HepG2 (cell line): Measurements from ENCODE around the gene XG. TPM values are rescaled to one million over a fixed set of nuclear protein-coding genes. Genes with fewer than 3 reads are reported as not detected.

Experiments used
- ATAC-seq: fragments of 200-7000 bp; cut with Tn5 transposase; 3 replicates; pipeline ENCODE4 v1.9.1; 2020; ENCODE audit warnings: mild to moderate bottlenecking, moderate library complexity
- BruUV-seq: library from RNA; stranded (reverse); fragments of 400-500 nt; replicated peaks from 2 replicates; lab custom pipeline; 2021; lab: Mats Ljungman, UMichigan
- CTCF ChIA-PET: fragments of 300-600 bp; formaldehyde crosslinking; extraction: SDS; loops from one replicate; lab custom pipeline; 2021; ENCODE audit warnings: low total read pairs, inconsistent platforms, low intra/inter-chr PET ratio; lab: Yijun Ruan, JAX
- POLR2A ChIA-PET: fragments of 350-600 bp; sonication (Branson Sonifier 250); formaldehyde crosslinking; loops from one replicate; lab custom pipeline; 2020; ENCODE audit warnings: antibody characterized with exemption, inconsistent platforms; lab: Yijun Ruan, JAX
- DNase-seq: peaks from one replicate; pipeline ENCODE4 v3.0.0-alpha.2; 2015; ENCODE audit warnings: low spot score
- FAIRE-seq: peaks from 3 replicates; lab custom pipeline; 2011; peaks lifted over from hg19 to GRCh38; lab: Jason Lieb, UNC
- H2AFZ ChIP-seq: one replicate; pipeline ENCODE4 v1.6.1; 2011; ENCODE audit warnings: low read length, inconsistent platforms
- H3K27ac ChIP-seq: fragments of 300-600 bp; 3 replicates; pipeline ENCODE4 v1.8.0; 2011; ENCODE audit warnings: mixed run types, mild to moderate bottlenecking, mixed read lengths, low read length, inconsistent platforms; ENCODE audit not compliant: insufficient read depth; ENCODE audit errors: extremely low read length
- H3K27me3 ChIP-seq, 2 experiments: fragments of 200-600 bp in 1 of 2; 2 replicates in 1 of 2; 3 replicates in 1 of 2; pipeline versions ENCODE4 v1.6.0 to v1.8.0; 2011; ENCODE audit warnings: low read length in 2 of 2, mild to moderate bottlenecking in 2 of 2, moderate library complexity in 2 of 2, inconsistent platforms in 1 of 2; ENCODE audit not compliant: insufficient read depth in 2 of 2, control insufficient read depth in 1 of 2
- H3K36me3 ChIP-seq, 2 experiments: fragments of 200-600 bp in 1 of 2; replicated peaks in 1 of 2; 2 replicates in 1 of 2; 3 replicates in 1 of 2; pipeline versions ENCODE4 v1.5.1 to v1.8.0; 2011; ENCODE audit warnings: low read length in 2 of 2, inconsistent platforms in 1 of 2; ENCODE audit not compliant: insufficient read depth in 2 of 2, control insufficient read depth in 1 of 2
- H3K4me1 ChIP-seq: 2 replicates; pipeline ENCODE4 v1.5.1; 2012; ENCODE audit warnings: low read length, inconsistent platforms; ENCODE audit not compliant: insufficient read depth
- H3K4me2 ChIP-seq: 2 replicates; pipeline ENCODE4 v1.6.0; 2011; ENCODE audit warnings: low read depth, low read length, inconsistent platforms
- H3K4me3 ChIP-seq, 3 experiments: fragments of 200-600 bp in 1 of 3; sonication (generic), shearing (Covaris generic) in 1 of 3; replicated peaks in 1 of 3; 2 replicates each; pipeline ENCODE4 v1.5.1; 2011 to 2016; ENCODE audit warnings: low read length in 3 of 3, inconsistent platforms in 2 of 3, low read depth in 2 of 3, mild to moderate bottlenecking in 2 of 3, control low read depth in 1 of 3, mixed read lengths in 1 of 3; ENCODE audit not compliant: insufficient read depth in 1 of 3
- H3K79me2 ChIP-seq: one replicate; pipeline ENCODE4 v1.6.1; 2011; ENCODE audit warnings: low read length, inconsistent platforms; ENCODE audit not compliant: insufficient read depth
- H3K9ac ChIP-seq: 2 replicates; pipeline ENCODE4 v1.6.0; 2011; ENCODE audit warnings: mild to moderate bottlenecking, low read depth, low read length, inconsistent platforms; ENCODE audit not compliant: insufficient read depth
- H3K9me3 ChIP-seq: 2 replicates; pipeline ENCODE4 v1.5.1; 2012; ENCODE audit warnings: mild to moderate bottlenecking, low read length
- H4K20me1 ChIP-seq: 2 replicates; pipeline ENCODE4 v1.6.0; 2011; ENCODE audit warnings: inconsistent platforms, mild to moderate bottlenecking, low read length, moderate library complexity; ENCODE audit not compliant: insufficient read depth
- E2F2 ChIP-seq: sonication (generic); formaldehyde crosslinking; IDR thresholded peaks from 2 replicates; pipeline ENCODE4 v1.4.0; 2020; ENCODE audit warnings: missing genetic modification reagents, borderline replicate concordance
- ETV6 ChIP-seq: sonication (generic); formaldehyde crosslinking; conservative IDR thresholded peaks from 2 replicates; pipeline ENCODE4 v1.4.0; 2020; ENCODE audit warnings: missing genetic modification reagents
- PCBP2 ChIP-seq: fragments of 200-400 bp; formaldehyde crosslinking; optimal IDR thresholded peaks from 2 replicates; pipeline ENCODE3; 2018; ENCODE audit warnings: low read length, low read depth; ENCODE audit not compliant: poor library complexity, severe bottlenecking
- ZFP36L1 ChIP-seq: sonication (generic); formaldehyde crosslinking; IDR thresholded peaks from 2 replicates; pipeline ENCODE4 v1.8.0; 2022; ENCODE audit warnings: mild to moderate bottlenecking, missing genetic modification reagents, moderate library complexity
- ZNF790 ChIP-seq: sonication (generic); formaldehyde crosslinking; IDR thresholded peaks from 2 replicates; pipeline ENCODE4 v1.8.0; 2022; ENCODE audit warnings: missing genetic modification reagents, mild to moderate bottlenecking, borderline replicate concordance
- ZNF878 ChIP-seq: sonication (generic); formaldehyde crosslinking; IDR thresholded peaks from 2 replicates; pipeline ENCODE4 v1.8.1; 2023; ENCODE audit warnings: mild to moderate bottlenecking, missing genetic modification reagents, moderate library complexity
- WGBS: methylation state at CpG from one replicate; pipeline ENCODE4 v1.1.6; 2017; ENCODE audit warnings: low lambda C conversion rate; 5-methylcytosine and 5-hydroxymethylcytosine counted together
- in situ Hi-C: cut with HindIII; loops from 2 replicates; pipeline ENCODE4 v1.10.0; 2017; ENCODE audit warnings: low pct_unique_long_range_greater_than_20kb; ENCODE audit not compliant: extremely low pct_ligation_motif_present
- intact Hi-C: fragments of 100-400 bp; cut with micrococcal nuclease; formaldehyde crosslinking; loops from one replicate; pipeline ENCODE4 v1.10.0; 2022; ENCODE audit not compliant: unreplicated experiment
- polyA plus RNA-seq, 8 experiments: library from polyadenylated mRNA; depleted of rRNA in 3 of 8; stranded (reverse) in 7 of 8; unstranded in 1 of 8; fragments of >200 nt; fragmentation: Illumina TruSeq in 4 of 8; extraction: Trizol in 4 of 8; gene quantifications; 2 replicates each; pipeline versions ENCODE4 v1.2.1 to v1.2.3, GENCODE V29; 2011 to 2016; ENCODE audit warnings: low read depth in 4 of 8, missing spikeins in 1 of 8, mixed read lengths in 1 of 8; ENCODE audit not compliant: insufficient read depth in 1 of 8
- total RNA-seq, 5 experiments: library from RNA; depleted of rRNA; stranded (reverse); fragments of >200 nt; fragmentation: Illumina TruSeq; extraction: Trizol; gene quantifications; 2 replicates each; pipeline ENCODE4 v1.2.3, GENCODE V29; 2016; ENCODE audit warnings: low read depth in 1 of 5
- TF ChIP-seq, protein P1 (sequence below): sonication (generic); formaldehyde crosslinking; IDR thresholded peaks from 2 replicates; pipeline ENCODE4 v1.4.0; 2020; ENCODE audit warnings: mild to moderate bottlenecking, missing genetic modification reagents
- TF ChIP-seq, protein P2 (sequence below): sonication (generic); formaldehyde crosslinking; IDR thresholded peaks from 2 replicates; pipeline ENCODE4 v1.8.1; 2023; ENCODE audit warnings: mild to moderate bottlenecking, missing genetic modification reagents

Gene XG
- total and polyA plus RNA-seq, 2 of the 13 experiments (the other 11 are each of a cell fraction or from before 2014, with no cell fraction given) = not detected

DNA sequence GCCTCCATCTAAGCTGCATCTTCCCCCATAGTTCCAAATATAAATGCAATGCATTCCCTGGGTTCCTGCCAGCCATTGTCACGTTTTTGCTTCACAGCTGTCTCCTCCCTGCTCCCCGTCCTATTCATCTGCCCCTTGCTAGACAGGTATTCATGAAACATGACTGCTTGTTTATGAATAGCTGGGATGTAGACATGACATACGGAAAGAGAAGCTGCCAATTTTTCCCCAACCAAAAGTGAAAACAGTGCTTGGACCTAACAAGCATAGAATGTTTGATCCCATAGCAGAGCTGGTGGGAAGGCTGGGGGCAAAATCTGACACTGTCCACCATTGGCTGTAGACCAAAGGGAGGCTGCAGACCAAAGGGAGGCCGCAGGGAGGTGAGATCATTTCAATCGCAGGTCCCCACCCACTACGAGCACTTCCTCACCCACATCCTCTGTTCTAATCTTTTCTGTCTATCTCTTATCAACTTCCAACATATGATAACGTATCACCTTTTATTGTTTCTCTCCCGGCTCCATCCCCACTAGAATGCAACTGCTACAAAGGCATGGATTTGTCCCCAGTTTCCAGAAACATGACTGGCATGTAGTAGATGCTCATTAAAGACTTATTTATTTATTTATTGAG lies 68.4 kb downstream of the XG start:
- 47% methylated on average over 7 of the region's 8 CpGs for WGBS
- no peak for FAIRE-seq

More for the DNA sequence above, 68.4 kb downstream of the XG start:
- H3K9me3 ChIP-seq = no peaks in the 10 kb centered on the region
- no peak for TF ChIP-seq ZFP36L1
- TF ChIP-seq, protein P1, sequence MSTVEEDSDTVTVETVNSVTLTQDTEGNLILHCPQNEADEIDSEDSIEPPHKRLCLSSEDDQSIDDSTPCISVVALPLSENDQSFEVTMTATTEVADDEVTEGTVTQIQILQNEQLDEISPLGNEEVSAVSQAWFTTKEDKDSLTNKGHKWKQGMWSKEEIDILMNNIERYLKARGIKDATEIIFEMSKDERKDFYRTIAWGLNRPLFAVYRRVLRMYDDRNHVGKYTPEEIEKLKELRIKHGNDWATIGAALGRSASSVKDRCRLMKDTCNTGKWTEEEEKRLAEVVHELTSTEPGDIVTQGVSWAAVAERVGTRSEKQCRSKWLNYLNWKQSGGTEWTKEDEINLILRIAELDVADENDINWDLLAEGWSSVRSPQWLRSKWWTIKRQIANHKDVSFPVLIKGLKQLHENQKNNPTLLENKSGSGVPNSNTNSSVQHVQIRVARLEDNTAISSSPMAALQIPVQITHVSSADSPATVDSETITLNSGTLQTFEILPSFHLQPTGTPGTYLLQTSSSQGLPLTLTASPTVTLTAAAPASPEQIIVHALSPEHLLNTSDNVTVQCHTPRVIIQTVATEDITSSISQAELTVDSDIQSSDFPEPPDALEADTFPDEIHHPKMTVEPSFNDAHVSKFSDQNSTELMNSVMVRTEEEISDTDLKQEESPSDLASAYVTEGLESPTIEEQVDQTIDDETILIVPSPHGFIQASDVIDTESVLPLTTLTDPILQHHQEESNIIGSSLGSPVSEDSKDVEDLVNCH = no peak
- TF ChIP-seq ZNF790 = no peak
- no peak for TF ChIP-seq ETV6 (CRISPR knock-in tag)
- TF ChIP-seq PCBP2 = no peak
- no peak for TF ChIP-seq ZNF878 (CRISPR knock-in tag)
- no peak for TF ChIP-seq E2F2 (CRISPR knock-in tag)
- TF ChIP-seq, protein P2, sequence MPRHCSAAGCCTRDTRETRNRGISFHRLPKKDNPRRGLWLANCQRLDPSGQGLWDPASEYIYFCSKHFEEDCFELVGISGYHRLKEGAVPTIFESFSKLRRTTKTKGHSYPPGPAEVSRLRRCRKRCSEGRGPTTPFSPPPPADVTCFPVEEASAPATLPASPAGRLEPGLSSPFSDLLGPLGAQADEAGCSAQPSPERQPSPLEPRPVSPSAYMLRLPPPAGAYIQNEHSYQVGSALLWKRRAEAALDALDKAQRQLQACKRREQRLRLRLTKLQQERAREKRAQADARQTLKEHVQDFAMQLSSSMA (CRISPR knock-in tag) = no peak
- peaks cover 6% of the 10 kb centered on the region for H3K4me1 ChIP-seq
- H3K27ac ChIP-seq = no peak overlapping the region
- no peaks in the 10 kb centered on the region for H3K79me2 ChIP-seq
- no peaks in the 10 kb centered on the region for H3K27me3 ChIP-seq
- intact Hi-C loops (no loop called here), in situ Hi-C loops (loop anchor here (5.0 kb wide), 1 partner anchor 178 kb away; no protein-coding TSS in a partner anchor)
- H3K9ac ChIP-seq = no peak overlapping the region
- H3K4me2 ChIP-seq = peak overlapping the region; percentile 32; the same call in 1 of the 2 replicates
- ChIA-PET CTCF (no interaction called here), POLR2A (no interaction called here)
- H2AFZ ChIP-seq = no peak overlapping the region
- H4K20me1 ChIP-seq = no peaks in the 10 kb centered on the region
- no peak for DNase-seq
- ATAC-seq = no peak
- no peaks in the 10 kb centered on the region for H3K36me3 ChIP-seq
- H3K4me3 ChIP-seq = no peak overlapping the region
- no TSS peak for BruUV-seq
